CD4-positive, alpha-beta T cell treated with Interleukin-17A for 1 hour (primary cell): Measurements from ENCODE around the gene PARD3B.

Source experiments
- DNase-seq: peaks from one replicate; pipeline ENCODE4 v3.0.0-alpha.2; 2020

Gene PARD3B

DNA sequence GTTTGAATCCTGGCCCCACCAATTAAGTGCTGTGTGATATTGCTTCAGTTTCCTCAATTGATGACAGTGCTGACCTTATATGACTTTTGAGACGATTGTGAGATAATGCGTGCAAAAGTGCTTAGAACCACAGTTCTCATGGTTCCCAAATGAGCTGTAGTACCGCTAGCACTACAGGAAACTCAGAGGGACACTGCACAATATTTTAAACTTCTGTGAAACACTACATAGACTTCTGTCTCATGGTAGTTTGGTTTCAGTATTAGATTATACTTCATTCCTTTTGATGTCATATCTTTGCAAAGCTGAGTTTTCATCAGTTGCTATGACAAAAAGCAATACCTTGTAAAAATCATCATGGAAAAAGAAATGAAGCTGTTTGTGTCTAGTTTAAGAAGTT is 368.0 kb downstream of the PARD3B start:
- DNase-seq, result no peak

DNA sequence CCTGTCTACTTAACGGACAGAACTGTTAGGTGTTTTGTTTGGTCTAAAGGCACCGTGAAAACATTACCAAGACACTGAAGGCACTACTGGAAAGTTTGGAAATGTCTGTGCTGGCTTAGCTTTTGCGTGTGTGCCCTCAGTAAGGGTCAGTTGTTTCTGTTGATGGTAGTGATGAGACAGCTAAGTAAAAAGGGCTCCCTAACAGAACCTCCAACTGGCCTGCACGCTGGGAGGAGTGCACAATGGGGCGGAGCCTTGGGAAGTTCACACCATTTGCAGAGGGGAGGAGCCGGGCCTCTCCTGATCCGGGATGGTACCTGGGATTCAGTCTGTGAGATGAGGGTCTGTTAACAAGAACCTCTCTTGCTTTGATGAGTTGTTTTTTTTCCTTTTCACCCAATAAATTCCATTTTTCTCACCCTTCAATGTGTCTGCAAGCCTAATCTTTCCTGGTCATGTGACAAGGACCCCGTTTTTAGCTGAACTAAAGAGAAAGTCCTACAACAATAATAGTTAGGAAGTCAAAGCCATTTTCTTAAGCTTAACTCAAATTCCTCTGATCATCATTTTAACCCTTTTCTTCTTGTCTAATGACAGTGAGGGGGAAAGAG is 368.7 kb downstream of the PARD3B start:
- DNase-seq, result no peak

DNA sequence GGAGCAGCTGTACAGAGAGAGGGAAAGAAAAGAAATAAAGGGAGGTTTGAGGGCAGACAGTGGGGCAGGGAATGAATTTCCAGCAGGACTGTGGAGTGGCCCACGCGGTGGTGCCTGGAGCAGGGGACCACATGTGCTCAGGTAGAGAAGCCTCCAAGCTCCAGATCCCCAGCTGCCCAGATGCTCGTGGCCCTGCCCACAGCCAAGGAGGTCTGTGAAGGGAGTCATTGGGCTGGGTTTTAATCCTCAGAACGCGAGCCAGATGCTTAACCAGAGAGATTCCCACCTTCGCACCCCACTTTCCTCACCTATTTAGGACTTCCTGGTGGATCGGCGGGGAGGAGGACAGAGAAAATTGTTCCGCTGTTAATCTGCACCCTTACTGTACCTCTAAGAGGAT is 369.4 kb downstream of the PARD3B start:
- no peak for DNase-seq

DNA sequence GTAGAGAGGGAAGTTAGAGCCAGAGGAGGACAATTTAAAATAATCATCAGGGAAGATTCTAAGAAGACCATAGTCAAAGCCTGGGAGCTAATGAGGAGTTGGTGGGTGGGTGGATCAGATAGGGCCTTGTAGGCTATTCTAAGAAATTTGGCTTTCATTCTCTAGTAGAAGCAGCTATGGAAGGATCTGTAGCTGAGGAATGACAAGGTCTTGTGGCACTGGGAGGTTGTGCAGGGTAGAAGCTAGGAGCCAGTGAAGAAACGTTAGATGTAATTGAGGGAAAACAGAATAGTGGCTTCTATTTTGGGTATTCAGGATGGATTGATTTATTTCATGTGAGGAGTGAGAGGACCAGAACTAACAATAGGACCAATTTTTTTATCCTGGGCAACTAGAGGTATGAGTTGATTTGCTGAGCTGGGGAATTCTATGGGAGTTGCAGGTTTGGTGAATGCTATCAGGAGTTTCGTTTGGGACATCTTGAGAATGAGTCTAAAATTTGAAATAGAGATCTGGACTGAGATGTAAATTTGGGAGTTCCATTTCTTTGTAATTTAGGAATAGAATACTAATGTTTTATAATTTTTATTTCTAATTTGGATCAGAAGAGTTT is 371.9 kb downstream of the PARD3B start:
- DNase-seq, result no peak

DNA sequence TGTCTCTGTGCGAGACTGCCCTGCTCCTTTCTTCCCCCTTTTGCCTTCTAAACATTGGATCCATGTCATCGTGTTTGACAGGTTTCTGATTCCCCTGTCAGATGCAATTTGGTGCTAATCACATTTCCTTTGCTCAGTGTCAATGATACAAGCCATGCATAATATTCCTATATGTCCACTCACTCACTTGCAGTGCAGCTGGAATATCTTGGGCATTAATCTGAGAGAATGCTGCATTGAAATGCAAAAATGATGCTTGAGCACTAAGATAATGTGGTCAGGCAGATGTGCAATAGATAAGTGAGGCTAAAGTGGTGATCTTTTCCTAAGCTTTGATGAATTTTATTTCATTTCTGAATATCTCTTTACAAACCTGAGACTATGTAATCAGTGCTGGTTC is 375.5 kb downstream of the PARD3B start:
- no peak for DNase-seq

DNA sequence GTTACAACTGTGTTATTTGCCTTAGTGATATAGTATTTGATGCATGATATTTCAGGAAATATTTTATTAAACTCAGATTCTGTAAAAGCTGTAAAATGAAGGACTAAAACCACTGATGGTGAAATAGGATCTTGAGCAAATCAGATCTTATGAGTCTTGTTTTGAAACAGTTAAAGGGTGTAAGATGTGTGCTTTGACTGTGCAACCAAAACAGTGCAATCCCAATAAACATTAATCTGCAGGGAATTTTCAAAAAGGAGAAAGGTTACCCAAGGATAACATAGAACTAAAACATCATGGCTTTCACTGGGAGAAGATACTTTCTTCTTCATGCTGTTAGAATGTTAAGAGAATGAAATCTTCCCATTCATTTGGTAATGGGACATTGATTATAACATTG is 378.7 kb downstream of the PARD3B start:
- DNase-seq, result no peak

DNA sequence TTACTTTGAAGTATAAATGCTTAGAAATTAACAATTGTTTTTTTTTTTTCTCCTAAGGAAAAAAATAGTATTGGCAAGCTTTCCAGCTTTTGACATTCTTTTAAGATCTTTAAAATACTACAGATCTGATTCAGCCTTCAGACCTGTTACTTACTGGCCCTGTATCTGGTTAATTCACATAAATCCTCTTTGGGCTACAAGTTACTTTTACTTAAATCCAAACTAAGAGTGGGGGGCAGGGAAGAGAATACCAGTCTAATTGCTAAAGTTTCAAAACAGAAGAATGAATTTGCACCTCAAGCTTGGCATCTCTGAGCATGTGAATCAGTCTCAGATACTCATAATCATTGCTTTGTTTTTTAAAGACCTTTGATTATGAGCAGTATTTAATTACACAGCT is 386.3 kb downstream of the PARD3B start:
- no peak for DNase-seq

DNA sequence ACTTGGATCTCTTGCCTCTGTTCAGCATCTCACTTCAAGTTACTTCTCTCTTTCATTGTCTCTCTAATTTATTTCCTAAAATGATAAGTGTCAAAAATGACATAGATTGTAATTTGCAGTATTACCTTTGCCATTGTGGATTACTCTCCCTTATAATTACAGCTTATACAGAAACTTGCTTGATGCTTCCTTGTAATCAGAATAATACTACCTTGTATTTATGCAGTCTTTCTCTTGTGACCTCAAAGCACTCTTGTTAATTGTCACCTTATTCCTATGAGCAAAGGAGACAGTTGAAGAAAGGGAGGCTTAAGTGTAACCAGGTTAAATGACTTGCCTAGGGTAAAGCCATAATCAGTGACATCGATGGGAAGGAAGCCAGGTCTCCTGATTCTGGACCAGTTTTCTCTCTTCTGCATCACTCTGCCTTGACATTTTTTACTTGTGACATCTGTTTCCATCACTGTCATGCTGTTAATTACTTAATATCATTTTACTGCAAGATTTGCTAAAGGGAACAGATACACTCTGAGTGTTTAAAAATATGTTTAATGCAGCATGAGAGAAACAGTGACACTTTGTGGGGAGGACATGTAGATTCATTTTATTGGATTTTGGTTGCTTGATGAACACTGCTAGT is 388.6 kb downstream of the PARD3B start:
- DNase-seq, result no peak

DNA sequence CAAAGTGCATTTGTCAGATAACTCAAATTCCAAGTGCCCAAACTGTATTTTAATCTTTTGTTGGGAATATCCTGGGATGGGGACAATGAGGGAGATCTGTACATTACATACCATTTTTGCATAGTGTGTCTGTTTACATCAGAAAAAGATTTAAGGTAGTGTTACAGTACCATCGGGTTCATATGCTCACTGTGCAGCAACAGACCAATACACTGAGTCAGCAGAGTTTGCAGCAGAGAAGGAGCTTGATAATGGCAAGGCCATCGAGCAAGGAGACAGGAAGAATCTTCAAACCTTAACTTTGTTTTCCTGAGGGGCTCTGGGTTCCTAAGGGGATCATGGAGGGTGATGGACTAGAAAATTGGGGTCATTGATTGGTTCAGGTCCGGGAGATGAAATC is 399.7 kb downstream of the PARD3B start:
- no peak for DNase-seq

DNA sequence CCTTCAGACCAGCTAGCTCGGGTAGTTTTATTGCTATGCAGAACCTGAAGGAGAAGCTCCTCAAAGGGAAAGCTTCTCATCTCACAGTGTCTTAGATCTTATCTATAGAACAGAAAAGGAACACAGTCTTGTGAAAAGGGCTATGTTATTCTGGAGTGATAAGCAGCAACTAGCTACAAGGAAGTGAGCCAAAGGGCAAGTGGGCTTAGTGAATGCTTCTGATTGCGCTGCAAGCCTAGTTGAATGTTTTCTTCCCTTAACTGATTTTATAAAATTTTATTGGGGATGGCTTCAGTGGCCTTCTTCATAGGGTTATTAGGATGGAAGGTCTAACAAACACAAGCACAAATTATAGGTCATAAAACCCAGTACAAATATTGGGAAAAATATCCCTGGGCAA is 400.1 kb downstream of the PARD3B start:
- DNase-seq, result no peak

DNA sequence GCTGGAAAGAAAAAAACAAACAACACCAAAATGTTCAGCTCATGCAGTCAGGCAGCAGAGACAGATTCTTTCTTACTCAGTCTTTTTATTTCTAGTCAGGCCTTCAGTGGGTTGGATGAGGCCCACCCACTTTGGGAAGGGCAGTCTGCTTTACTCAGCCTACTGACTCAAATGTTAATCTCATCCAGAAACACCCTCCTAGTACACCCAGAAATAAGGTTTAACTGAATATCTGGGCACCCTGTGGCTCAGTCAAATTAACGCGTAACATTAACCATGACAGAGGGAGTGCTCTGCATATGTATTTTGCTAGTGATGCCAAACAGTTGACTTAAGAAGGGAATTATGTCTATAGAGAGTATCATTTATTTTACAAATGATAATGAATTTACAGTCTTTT is 401.6 kb downstream of the PARD3B start:
- DNase-seq, result no peak

DNA sequence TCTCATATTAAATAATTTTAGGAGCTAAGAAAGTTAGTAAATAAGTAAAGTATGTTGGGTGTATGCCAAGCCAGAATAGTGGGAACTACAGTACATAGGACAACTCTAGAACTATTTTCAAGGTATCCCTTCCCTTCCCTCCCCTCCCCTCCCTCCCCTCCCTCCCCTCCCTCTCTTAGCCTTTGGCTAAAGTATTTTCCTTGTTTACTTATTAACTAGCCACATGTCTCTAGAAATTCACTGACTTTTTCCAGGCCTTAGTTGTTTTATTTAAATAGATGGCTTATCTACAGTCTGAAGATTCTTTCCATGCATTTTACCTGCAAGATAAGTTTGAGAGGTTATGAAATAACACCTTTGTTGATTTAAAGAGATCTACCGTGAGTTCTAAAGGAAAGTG is 402.1 kb downstream of the PARD3B start:
- no peak for DNase-seq

DNA sequence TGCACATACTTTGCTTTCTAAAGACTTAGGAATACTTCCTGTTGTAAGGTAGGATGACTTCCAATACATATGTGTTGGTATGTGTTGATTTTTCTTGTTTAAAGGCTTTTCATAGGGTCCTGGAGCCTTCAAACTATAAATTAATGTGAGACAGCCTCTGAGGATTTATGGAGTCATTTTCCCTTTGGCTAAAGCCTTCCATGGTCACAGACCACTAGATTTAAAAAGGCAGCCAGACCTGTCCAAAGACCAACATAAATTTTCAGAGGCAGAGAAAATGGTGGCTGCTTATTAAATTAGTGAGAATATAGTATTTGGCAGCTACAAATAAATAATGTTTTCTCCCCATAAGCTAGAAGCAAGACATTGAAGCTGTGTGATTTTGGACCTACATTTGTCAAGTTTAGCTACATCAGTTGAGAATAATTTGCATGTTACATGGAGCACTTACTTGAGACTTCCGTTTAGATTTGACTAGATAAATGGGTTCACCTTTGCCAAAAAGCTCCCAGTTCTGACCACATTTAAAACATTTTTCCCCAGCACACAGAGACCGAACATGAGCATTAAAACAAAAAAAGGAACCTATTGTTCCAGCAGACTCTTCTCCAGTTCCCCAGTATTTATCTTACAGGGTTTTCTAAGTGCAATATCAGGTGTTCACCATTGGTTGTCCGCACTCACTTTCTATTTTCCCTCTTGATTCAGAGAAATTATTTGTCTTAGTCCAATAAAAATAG is 402.9 kb downstream of the PARD3B start:
- peak; percentile 19 for DNase-seq

DNA sequence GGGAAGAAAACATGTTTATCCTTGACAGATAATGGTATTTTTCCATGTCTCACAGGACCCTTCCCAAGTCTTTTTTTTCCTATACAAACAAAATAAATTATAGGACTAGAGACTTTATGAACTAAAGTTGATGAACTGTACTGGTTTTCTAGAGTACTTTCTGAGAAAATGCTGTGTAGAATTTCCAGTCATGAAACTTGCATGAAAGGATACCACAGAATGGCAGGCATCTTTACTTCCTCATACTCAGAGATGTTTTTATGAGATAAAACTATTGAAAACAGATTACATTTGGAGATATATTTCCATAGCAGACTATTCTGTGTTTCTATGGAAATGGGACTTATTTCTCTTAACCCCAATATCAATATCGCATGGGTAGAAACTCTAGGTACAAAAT is 403.5 kb downstream of the PARD3B start:
- DNase-seq, result no peak

DNA sequence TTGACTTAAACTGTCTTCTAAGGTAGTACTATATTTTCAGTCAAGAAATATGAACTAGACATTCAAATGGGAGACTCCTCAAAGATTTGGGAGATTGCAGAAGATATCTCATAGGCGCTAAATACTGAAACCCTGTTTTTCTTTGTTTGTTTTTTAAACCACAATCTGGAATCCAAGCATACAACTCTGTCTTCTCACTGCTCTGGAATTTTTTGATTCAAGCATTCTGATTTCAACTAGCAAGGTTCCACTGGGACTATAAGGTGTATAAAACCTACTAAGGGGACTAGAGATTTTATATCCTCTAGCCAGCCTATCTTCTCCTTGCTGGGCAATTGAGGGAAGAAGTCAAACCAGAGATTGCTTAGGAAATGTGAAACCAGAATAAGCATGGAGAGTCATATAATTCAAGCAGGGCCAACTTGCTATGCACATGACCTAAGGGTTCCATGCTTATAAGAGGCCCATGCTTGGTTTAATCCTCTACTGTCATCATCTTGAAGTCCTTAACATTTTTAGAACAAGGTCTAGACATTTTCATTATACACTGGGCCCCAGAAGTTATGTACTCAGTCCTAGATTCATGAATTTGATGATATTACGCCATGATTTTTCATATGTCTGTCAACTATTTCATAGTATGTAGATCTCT is 405.5 kb downstream of the PARD3B start:
- no peak for DNase-seq

DNA sequence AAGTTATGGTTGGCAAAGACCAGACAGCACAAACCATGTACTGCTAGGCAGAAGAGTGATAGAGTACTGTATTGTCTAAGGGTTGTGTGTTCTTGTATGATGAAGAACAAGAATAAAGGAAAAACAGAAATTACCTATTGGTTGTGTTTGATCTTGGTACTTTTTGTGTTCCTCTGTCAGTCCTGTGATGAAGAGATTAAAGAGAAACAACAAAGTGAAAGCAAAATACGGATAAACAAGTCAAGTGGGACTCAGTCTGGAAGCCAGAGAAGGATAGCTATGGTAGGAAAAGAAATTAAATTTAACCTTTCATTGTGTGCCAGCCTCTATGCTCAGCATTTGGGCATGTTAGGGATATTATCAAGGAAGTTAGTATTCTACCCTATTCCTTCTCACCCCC is 413.1 kb downstream of the PARD3B start:
- no peak for DNase-seq

DNA sequence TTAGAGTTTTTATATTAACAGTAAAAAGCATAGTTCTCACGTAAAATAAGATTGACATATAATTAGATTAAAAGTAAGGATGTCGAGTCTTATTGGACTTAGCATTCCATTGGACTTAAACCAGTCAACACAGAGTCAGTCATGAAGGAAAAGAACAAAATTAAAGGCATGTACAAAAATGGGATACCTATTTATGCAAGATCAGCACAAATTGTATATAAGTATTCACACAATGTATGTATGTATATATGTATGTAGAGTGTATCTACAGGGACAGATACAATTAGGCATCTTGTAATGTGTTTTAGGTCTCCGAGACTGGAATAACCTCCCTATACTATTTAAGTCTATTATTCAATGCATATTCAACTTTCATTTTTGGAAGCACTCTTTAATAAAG is 419.1 kb downstream of the PARD3B start:
- DNase-seq, result no peak

DNA sequence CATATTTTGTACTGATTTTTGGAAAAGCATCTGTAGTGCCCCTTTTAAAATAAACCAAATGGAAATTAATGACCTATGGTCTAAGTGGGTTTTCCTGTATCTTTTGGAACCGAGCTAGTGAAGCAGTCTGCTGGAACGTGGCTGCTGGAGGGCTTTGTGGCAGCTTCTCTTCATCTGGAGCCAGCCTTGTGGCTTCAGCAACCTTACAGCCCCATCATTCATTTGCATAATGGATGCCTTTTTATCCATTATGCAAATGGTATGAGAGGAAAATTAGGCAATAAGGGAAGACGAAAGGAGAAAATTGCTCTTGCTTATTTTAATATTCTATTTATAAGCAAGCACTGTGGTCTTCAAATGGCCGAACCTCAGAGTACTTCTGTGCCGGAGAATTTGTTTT is 421.0 kb downstream of the PARD3B start:
- DNase-seq, result no peak

DNA sequence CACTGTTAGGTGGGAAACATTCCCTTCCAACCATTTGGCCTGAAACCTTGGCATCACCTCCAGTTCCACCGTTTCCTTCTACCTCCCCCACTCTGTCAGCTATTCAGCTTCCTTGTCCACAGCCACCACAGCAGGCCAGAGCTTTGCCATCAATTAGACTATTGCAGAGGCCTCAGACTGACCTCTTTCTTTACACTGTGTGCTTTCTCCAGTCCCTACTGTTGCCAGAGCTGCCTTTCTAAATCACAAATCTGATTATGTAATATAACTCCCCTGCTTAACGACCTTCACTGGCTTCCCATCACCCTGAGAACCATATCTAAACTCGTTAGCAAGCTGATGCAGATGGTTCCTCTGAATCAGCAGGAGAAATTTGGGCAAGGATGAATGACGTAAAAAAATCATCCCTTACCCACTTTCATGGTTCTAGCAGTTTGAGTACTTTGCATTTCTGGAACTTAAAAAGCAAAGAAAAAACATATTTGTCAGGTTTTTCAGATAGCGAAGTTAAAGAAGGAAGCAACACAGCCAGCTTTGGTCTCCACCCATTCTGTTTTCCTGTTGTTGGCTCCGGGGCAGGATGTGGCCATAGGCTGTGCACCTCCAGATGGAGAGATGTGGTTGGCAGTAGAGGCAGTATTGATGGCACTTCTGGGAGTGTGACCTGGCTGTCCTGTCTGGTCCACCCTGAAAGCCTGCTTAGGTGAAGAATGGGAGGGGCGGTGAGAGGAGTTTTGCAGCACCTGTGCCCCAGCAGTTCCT is 422.1 kb downstream of the PARD3B start:
- peak; percentile 66 for DNase-seq

DNA sequence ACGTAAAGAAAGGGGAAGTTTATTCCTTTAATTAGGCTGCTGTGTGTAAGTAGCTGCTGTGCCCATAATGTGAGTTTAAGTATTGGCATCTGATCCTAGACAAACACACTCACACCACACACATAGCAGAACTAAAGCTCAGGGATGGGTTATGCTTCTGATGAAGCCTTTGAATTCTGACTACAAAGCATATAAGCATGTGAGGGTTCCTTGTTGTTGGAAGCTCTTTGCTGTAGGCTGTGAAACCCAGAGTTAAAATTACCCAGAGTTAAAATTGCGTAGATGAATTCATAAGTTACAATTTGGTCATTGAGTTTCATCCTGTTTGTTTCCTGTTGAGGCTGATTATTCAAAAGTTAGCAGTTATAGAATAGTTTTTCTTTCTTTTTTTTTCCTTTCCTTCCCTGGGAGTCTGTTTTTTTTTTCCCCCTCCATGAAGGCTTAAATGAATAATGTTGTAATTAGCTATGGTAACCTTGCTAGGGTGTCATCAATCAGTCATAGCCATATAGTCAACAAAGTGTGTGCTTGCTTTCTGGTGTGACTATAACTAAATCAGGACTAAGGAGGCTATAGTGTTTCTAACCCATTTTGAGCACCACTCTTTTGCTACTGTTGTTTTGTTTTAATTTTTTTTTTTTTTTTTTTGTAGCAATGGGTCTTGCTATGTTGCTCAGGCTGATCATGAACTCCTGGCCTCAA is 426.1 kb downstream of the PARD3B start:
- DNase-seq, result no peak

DNA sequence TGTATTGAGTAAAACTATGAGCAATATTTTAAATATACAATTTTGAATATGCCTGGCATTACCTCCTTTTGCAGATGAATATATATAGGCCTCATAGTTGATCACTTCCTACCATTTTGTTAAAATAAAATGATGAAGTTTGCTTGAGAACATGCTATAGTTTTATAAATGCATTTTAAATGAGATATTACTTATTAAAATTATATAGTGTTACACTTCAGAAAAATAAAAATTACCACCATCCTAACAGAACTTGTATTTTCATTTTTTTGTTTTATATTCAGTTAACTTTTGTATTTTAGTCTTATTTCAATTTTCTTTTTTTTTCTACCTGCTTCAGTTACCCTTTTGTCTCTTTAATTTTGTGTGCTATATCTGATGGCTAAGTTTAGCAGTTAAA is 426.9 kb downstream of the PARD3B start:
- DNase-seq, result no peak
